ENCODE results near the gene TJP1. TPM values are rescaled to one million over a fixed set of nuclear protein-coding genes. Genes with fewer than 3 reads are reported as not detected.
"Not testable (repeated sequence)": the region's sequence is repeated elsewhere in the genome, so short reads cannot be mapped to it uniquely, and the experiment has no call there.

The TJP1 gene
- total RNA-seq, 1 donor from 2014 or later: 138 TPM

GRCh38 chr15:29805708-29806104 lies 16.6 kb downstream of the TJP1 start:
- intact Hi-C loops (cut with DNase I): loop anchor here (5.0 kb wide), 1 partner anchor 53 kb away; no protein-coding TSS in a partner anchor
- no peak for DNase-seq (ENCODE audit: low spot score)

DNA sequence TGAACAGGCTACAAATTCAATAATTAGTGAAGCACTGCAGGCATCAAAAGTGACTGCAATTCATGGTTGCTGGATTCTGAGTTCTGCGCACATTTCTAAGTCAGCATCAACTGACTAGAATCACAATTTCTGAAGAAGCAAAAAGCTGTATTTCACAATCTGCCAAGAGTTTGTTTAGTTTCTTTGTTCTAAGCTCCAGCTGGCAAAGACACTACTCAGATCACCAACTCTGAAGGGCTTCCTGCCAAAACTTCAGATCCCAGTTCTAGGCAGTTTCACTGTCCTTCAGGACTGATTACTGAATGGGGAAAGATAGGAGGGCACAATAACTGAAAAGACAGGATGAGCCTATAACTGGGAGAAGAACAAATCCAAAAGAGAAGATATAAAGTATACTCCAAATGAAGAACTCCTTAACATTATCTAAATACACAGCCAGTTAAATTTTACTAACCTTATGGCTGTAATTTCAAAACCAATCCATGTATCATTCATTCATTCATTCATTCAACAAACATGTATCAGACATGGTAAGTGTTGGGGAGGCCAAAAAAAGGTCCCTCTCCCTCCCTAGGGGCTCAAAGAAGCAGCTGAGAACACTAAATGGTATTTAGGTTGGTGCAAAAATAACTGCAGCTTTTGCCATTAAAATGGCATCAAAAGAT lies 17.1 kb downstream of the TJP1 start:
- DNase-seq (ENCODE audit: low spot score): no peak
- intact Hi-C loops (cut with DNase I): loop anchor here (5.0 kb wide), 1 partner anchor 53 kb away; no protein-coding TSS in a partner anchor

GRCh38 chr15:29802411-29802810 lies 19.9 kb downstream of the TJP1 start:
- intact Hi-C loops (cut with DNase I): no loop called here
- no peak for DNase-seq (ENCODE audit: low spot score)

GRCh38 chr15:29800491-29801366 lies 21.5 kb downstream of the TJP1 start:
- no peak for DNase-seq (ENCODE audit: low spot score)
- intact Hi-C loops (cut with DNase I): no loop called here

GRCh38 chr15:29799859-29800258 lies 22.4 kb downstream of the TJP1 start:
- intact Hi-C loops (cut with DNase I): no loop called here
- DNase-seq (ENCODE audit: low spot score): no peak

GRCh38 chr15:29795610-29796009 lies 26.7 kb downstream of the TJP1 start:
- no peak for DNase-seq (ENCODE audit: low spot score)
- intact Hi-C loops (cut with DNase I): no loop called here

DNA sequence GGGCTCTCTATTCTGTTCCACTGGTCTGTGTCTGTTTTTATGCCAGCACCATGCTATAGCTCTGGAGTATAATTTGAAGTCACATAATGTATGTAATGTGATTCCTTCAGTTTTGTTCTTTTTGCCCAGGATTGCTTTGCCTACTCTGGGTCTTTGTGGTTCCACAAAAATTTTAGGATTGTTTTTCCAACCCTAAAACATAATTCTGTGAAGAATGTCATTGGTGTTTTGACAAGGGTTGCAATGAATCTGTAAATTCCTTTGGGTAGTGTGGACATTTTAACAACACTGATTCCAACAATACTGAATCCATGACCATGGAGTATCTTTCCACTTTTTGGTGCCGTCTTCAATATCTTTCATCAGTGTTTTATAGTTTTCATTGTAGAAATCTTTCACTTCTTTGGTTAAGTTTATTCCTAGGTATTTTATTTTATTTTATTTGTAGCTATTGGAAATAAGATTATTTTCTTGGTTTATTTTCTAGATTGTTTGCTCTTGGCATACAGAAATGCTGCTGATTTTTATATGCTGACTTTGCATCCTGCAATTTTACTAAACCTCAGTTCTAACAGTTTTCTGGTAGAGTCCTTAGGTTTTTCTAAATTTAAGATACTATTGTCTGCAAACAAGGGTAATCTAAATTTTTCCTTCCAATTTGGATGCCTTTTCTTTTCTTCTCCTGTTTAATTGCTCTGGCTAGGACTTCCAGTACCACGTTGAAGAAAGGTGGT lies 29.7 kb downstream of the TJP1 start:
- intact Hi-C loops (cut with DNase I): no loop called here
- DNase-seq (ENCODE audit: low spot score): no peak

DNA sequence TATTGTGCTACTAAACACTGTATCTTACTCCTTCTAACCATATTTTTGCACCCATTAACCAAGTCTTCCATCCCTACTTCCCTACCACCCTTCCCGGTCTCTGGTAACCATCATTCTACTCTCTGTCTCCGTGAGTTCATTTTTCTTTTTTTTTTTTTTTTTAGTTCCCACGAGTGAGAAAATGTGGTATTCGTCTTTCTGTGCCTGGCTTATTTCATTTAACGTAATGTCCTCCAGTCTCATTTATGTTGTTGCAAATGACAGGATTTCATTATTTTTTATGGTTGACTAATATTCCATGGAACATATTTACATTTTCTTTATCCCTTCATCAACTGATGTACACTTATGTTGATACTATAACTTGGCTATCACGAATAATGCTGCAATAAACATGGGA lies 31.7 kb downstream of the TJP1 start:
- intact Hi-C loops (cut with DNase I): no loop called here
- DNase-seq (ENCODE audit: low spot score): no peak

DNA sequence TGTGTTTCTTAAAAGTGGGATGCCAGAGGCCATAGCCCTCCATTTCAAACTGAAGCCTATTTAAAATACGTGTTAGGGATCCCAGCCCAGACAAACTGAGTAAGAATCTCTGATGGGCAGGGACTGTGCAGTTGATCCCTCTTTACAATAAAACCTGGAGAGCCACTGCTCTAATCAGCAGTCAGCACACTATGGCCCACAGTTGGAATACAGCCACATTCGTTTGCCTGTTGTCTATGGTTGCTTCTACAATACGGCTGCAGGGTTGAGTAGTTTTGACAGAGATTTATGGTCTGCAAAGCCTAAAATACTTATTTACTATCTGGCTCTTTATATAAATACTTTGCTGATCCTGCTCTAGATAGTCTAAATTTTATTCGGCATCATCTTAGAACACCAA lies 32.4 kb downstream of the TJP1 start:
- intact Hi-C loops (cut with DNase I): no loop called here
- DNase-seq (ENCODE audit: low spot score): no peak

DNA sequence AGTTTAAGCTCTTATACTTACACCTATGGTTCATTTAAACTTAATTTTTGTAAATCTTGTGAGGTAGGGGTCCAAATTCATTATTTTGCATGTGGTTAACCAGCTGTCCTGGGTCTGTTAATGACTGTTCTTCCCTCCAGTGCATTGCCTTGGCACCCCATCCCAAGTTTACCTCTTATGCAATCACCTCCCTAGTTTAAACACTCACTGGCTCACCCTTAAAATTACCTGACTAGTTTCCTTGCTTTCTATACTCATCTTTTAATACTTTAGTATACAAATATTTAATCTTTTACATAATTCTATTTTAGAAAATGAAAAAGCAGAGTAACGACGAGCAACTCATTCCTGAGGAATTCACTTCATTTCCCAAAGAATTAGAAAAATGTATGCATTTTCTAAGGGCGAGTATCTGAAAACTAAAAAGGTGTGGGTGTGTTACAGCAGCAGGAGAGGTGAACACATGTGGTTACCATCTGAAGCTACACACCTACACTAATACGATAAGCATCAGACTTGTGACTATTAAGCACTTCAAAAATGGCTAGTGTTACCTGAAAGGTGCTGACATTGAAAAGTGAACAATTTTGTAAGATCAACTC lies 33.7 kb downstream of the TJP1 start:
- intact Hi-C loops (cut with DNase I): no loop called here

GRCh38 chr15:29787767-29788166 lies 34.5 kb downstream of the TJP1 start:
- intact Hi-C loops (cut with DNase I): no loop called here
- no peak for DNase-seq (ENCODE audit: low spot score)

More for the DNA sequence above, 33.7 kb downstream of the TJP1 start:
- no peak for DNase-seq (ENCODE audit: low spot score)

DNA sequence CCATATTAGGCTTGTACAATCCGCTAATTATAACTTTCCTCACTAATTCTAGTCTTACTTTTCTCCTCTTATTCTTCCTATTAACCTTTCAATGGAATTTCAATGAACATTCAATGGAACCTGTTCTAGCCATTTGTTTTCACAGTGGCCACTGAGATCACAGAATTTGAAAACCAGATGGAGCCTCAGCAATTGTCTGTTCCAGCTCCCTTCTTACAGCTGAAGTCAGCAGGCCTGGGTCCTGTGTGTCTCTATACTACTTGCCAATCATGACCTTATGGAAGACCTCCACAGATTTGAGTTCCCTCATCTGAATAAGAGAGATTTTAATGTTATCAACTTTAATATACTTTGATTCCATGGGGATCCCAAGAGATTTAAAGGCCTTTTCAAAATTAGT lies 36.6 kb downstream of the TJP1 start:
- DNase-seq (ENCODE audit: low spot score): no peak
- intact Hi-C loops (cut with DNase I): no loop called here

- DNase-seq (ENCODE audit: low spot score): no peak
- intact Hi-C loops (cut with DNase I): no loop called here
Measured at GRCh38 chr15:29785136-29785535, 37.1 kb downstream of the TJP1 start.

GRCh38 chr15:29784413-29784812 lies 37.9 kb downstream of the TJP1 start:
- intact Hi-C loops (cut with DNase I): no loop called here
- DNase-seq (ENCODE audit: low spot score): no peak

DNA sequence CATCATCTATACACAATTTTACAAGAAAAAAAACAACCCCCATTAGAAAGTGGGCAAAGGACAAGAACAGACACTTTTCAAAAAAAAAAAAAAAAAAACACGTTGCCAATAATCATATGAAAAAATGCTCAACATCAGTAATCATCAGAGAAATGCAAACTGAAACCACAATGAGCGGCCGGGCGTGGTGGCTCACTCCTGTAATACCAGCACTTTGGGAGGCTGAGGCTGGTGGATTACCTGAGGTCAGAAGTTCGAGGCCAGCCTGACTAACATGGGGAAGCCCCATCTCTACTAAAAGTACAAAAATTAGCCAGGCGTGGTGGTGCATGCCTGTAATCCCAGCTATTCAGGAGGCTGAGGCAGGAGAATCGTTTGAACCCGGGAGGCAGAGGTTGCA lies 39.5 kb downstream of the TJP1 start:
- DNase-seq (ENCODE audit: low spot score); intact Hi-C loops (cut with DNase I): not testable (repeated sequence)

DNA sequence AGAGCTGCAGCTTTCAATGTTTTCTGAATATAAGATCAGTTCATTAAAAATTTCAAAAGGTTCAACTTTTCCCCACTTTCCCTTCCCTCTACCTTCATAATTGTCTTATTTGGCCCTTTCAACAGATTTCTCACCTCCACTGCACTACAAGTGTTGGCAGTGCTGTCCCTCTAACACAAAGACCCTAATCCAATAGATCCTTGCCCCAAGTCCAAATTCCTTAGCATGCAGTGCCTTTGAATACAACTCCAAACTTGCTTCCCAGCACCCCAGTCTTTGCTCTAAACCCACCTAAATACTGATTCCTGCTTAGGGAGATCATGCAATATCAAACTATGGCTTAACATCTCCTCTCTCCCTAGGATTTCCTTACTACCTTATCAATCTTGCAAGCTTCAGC lies 43.9 kb downstream of the TJP1 start:
- intact Hi-C loops (cut with DNase I): no loop called here
- DNase-seq (ENCODE audit: low spot score): no peak

DNA sequence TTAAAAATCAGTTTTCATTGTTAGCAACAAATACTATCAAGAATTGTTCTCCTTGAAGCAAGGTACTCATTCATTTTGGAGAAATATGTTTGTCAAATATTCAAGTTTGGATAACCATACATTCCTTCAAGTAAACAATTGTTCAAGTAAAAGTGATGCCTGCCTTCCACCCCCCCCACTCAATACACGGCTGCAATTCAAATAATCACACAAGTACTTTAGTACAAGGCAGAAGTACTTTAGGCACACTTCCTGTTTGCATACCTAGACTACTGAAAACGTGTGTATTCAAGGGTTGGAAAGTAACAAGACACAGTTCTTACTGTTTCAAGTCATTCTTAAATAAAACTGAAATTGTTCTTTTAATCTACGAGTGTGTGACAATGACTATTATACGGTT lies 45.4 kb downstream of the TJP1 start:
- intact Hi-C loops (cut with DNase I): no loop called here
- no peak for DNase-seq (ENCODE audit: low spot score)

- no peak for DNase-seq (ENCODE audit: low spot score)
- intact Hi-C loops (cut with DNase I): no loop called here
Measured at GRCh38 chr15:29774900-29775299, 47.4 kb downstream of the TJP1 start.

GRCh38 chr15:29773816-29774215 lies 48.5 kb downstream of the TJP1 start:
- DNase-seq (ENCODE audit: low spot score): no peak
- intact Hi-C loops (cut with DNase I): no loop called here

- intact Hi-C loops (cut with DNase I): no loop called here
- DNase-seq (ENCODE audit: low spot score): no peak
Measured at GRCh38 chr15:29773000-29773399, 49.3 kb downstream of the TJP1 start.
